AG04450 (cell line): Measurements from ENCODE around the gene DKKL1. TPM values are rescaled to one million over a fixed set of nuclear protein-coding genes. Genes with fewer than 3 reads are reported as not detected.

Source experiments
- CTCF ChIA-PET: fragments of 300-600, 350-600 bp; formaldehyde crosslinking; extraction: SDS; loops from one replicate; lab custom pipeline; 2022; ENCODE audit warnings: antibody characterized with exemption, inconsistent platforms; lab: Charles Lee
- POLR2A ChIA-PET: fragments of 350-600 bp; formaldehyde crosslinking; extraction: SDS; loops from one replicate; lab custom pipeline; 2021; ENCODE audit warnings: antibody characterized with exemption, inconsistent platforms; lab: Yijun Ruan, JAX
- DNase-seq: peaks from one replicate; pipeline ENCODE4 v3.0.0-alpha.2; 2011; ENCODE audit warnings: low read depth, low spot score
- H3K27ac ChIP-seq: one replicate; pipeline ENCODE4 v1.5.1; 2012; ENCODE audit warnings: low read depth, low read length, control low read depth
- H3K27me3 ChIP-seq: one replicate; pipeline ENCODE4 v1.6.0; 2012; ENCODE audit warnings: low read length; ENCODE audit not compliant: control insufficient read depth, insufficient read depth
- H3K4me3 ChIP-seq: 2 replicates; pipeline ENCODE4 v1.5.1; 2011; ENCODE audit warnings: mild to moderate bottlenecking, low read depth, low read length, control low read depth
- H3K9me3 ChIP-seq: 2 replicates; pipeline ENCODE4 v1.5.1; 2012; ENCODE audit warnings: low read length; ENCODE audit not compliant: control insufficient read depth, insufficient read depth
- polyA plus RNA-seq: library from polyadenylated mRNA; depleted of rRNA; stranded (reverse); fragments of >200 nt; gene quantifications from 2 replicates; pipeline ENCODE4 v1.2.3, GENCODE V29; 2011
- TF ChIP-seq, protein P1 (sequence below): IDR thresholded peaks from 2 replicates; pipeline ENCODE4 v1.5.1; 2011; ENCODE audit warnings: low read depth, low read length, control low read depth, inconsistent platforms

The DKKL1 gene
- polyA plus RNA-seq, 1 experiment = 0.14 TPM

DNA sequence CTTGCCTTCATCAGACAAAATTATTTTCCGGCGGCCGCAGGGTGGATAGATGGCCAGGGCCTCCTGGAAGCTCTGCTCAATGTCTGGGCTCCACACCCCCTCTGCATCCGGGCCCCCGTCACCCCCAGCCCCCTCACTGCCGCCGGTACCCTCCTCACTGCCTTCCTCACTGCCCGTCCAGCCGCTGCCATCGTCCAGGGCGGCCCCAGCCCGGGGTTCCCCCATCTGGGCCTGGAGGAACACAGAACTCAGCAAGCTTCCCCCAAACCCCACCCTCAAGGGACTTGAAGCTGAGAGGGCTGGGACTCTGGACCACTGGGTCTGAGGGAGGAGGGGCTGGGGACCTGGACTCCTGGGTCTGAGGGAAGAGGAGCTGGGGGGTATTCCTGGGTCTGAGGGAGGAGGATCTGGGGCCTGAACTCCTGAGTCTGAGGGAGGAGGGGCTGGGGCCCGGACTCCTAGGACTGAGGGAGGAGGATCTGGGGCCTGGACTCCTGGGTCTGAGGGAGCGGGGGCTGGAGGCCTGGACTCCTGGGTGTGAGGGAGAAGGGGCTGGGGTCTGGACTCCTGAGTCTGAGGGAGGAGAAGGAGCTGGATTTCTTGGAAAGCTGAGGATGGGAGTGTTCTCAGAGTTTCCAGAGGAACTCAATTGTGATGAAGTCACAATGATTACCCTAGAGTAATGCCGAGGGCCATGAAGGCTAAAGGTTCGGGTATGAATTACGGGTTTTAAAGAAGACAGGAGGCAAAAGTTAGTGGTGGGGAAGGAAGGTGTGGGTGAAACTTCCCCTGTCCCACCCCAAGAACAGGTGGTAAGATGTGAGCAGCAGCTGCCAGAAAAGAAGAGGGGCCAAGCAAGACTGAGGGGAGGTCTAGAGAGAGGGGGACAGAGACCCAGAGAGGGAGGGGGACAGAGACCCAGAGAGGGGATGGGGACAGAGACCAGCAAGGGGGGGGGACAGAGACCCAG is 3.5 kb upstream of the DKKL1 start:
- no peak overlapping the region for H3K27ac ChIP-seq
- peaks cover 2% of the 10 kb centered on the region; the same call in 1 of the 2 replicates for H3K9me3 ChIP-seq
- no peaks in the 10 kb centered on the region for H3K27me3 ChIP-seq
- ChIA-PET CTCF (no interaction called here), POLR2A (interaction anchor here (0.7 kb wide), 1 partner anchor 20 kb away, joined by 3 read pairs; no protein-coding TSS in a partner anchor)
- DNase-seq = no peak
- TF ChIP-seq, protein P1, sequence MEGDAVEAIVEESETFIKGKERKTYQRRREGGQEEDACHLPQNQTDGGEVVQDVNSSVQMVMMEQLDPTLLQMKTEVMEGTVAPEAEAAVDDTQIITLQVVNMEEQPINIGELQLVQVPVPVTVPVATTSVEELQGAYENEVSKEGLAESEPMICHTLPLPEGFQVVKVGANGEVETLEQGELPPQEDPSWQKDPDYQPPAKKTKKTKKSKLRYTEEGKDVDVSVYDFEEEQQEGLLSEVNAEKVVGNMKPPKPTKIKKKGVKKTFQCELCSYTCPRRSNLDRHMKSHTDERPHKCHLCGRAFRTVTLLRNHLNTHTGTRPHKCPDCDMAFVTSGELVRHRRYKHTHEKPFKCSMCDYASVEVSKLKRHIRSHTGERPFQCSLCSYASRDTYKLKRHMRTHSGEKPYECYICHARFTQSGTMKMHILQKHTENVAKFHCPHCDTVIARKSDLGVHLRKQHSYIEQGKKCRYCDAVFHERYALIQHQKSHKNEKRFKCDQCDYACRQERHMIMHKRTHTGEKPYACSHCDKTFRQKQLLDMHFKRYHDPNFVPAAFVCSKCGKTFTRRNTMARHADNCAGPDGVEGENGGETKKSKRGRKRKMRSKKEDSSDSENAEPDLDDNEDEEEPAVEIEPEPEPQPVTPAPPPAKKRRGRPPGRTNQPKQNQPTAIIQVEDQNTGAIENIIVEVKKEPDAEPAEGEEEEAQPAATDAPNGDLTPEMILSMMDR = no peak
- peak overlapping the region; percentile 92 for H3K4me3 ChIP-seq

DNA sequence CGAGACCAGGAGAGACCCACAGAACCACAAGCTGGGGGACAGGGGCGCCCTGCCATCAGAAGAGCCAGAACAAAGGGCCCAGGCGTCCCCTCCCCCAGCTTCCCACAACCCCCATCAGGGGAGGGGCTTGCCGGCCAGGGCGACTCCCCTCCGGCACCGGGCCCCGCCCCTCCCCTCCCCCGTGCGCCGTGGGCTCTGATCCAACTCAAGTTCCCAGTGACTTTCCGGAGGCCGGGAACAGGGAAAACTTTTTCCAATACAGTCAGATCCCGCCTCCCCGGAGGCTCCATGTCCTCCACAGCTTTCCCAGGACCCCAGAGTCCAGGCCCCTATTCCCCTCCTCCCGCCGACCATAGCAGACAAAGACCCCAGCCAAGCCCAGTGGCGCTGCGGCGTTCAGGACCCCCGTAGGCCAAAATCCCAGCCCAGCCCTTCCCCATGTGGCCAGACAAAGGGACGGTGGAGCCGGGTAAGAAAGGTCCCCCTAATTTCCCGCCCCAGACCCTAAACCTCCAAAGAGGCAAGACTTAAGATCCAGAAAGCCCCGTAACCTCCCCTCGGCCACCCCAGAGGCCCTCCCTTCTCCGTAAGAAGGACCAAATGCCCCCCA is 2.1 kb upstream of the DKKL1 start:
- DNase-seq = peak; percentile 66

DNA sequence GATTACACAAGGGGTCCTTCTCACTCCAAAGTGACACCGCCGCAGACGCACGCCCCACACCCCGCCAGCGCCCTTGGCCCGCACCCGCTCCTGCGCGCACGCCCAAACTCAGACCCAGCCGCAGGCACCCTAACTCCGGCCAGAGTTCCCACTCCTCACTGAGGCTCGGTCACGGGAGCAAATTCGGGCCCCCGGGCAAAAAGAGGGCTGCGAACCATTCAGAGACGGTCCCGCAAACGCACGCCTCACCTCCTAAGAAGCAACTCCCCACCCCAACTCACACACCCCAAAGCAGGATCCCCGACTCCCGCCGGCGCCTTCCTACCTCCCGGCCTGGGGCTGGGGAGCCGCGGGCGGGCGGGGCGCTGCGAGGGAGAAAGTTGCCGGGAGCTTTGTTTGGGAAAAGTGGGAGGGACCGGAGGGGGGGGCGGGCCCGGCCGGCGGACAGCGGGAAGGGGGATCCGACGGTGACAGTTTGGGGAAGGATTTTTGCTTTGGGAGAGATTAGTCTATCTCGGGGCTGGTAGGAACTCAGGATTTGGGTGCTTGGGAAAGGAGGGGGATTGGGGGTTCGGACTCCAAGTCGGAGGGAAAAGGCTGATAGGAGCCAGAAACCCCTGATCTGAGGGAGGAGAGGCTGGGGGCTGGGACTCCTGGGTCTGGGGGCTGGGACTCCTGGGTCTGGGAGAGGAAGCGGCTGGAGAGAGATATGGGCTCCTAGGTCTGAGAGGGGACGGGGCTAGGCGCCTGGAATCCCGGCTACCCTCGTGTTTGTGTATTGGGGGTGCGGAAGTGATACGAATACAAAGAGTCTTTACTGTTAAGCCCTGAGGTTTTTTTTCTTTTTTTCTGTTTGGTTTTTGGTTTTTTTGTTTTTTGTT is 1.4 kb upstream of the DKKL1 start, which contains the start of gene TEAD2:
Gene TEAD2, minus strand, starts transcription at position 369 of the 881 bp plus-strand sequence. CDS start 2,341 bp downstream, outside the sequence.
- Histone ChIP-seq H3K9me3 (peaks cover 2% of the 10 kb centered on the region; the same call in 1 of the 2 replicates), H3K27ac (peak within 1 kb of the TSS; percentile 92), H3K27me3 (no peaks in the 10 kb centered on the region), H3K4me3 (peak within 1 kb of the TSS; percentile 92)
- TF ChIP-seq, protein P1 = no peak
- ChIA-PET POLR2A (interaction anchor here (0.6 to 1.6 kb wide), 5 partner anchors 10 to 852 kb away, joined by 3 to 10 read pairs (median 4); no protein-coding TSS in a partner anchor), CTCF (interaction anchor here (0.6 to 1.7 kb wide), 5 partner anchors 18 to 137 kb away, joined by 3 to 6 read pairs (median 4); partner anchors contain the start of gene PIH1D1)
- no peak for DNase-seq

More for the DNA sequence above, 2.1 kb upstream of the DKKL1 start:
- POLR2A ChIA-PET = interaction anchor here (0.5 to 1.6 kb wide), 8 partner anchors 9 to 852 kb away, joined by 3 to 10 read pairs (median 4); partner anchors contain the start of gene PIH1D1
- Histone ChIP-seq H3K27me3 (no peaks in the 10 kb centered on the region), H3K27ac (peak overlapping the region; percentile 92), H3K4me3 (peak overlapping the region; percentile 92), H3K9me3 (peaks cover 2% of the 10 kb centered on the region; the same call in 1 of the 2 replicates)
- CTCF ChIA-PET = interaction anchor here (0.6 to 1.7 kb wide), 2 partner anchors 50 to 90 kb away, joined by 4 to 6 read pairs; partner anchors contain the start of gene PIH1D1
- TF ChIP-seq, protein P1 = no peak

DNA sequence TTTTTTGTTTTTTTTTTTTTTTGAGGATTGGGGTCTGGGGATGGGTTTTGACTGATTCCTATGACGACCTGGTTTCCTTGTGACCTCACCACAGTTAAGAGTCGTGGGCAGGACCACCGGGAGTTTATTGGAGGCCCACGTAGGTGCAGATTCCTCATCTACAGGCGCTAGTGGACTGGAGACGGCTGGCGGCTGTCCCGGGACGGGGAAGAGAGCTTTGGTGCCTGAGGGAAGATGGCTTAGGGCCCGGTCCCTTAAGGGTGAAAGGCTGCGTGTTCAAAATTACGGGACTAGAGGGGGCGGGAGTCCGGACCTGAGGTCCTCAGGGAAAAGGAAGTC is 779 bp upstream of the DKKL1 start:
- Histone ChIP-seq H3K4me3 (peak overlapping the region; percentile 92), H3K27me3 (no peaks in the 10 kb centered on the region), H3K27ac (peak overlapping the region; percentile 78), H3K9me3 (peaks cover 3% of the 10 kb centered on the region; the same call in 1 of the 2 replicates)
- no peak for DNase-seq
- POLR2A ChIA-PET = interaction anchor here (1.6 kb wide), 1 partner anchor 24 kb away, joined by 10 read pairs; no protein-coding TSS in a partner anchor
- TF ChIP-seq, protein P1 = no peak
- CTCF ChIA-PET = interaction anchor here (0.9 to 1.7 kb wide), 4 partner anchors 17 to 137 kb away, joined by 3 to 4 read pairs (median 4); partner anchors contain the start of gene PIH1D1
